HG03520 (cell line): ENCODE measurements around the gene ATP8A2.
"Not testable (repeated sequence)": the region's sequence is repeated elsewhere in the genome, so short reads cannot be mapped to it uniquely, and the experiment has no call there.

Experiments used
- ATAC-seq: cut with Tn5 transposase; IDR thresholded peaks from one replicate; pipeline ENCODE4 v1.9.1; 2021; ENCODE audit warnings: mild to moderate bottlenecking, moderate library complexity; ENCODE audit not compliant: unreplicated experiment

ATP8A2 gene

GRCh38 chr13:25784119-25784518 is 412.3 kb downstream of the ATP8A2 start:
- no peak for ATAC-seq

GRCh38 chr13:25790137-25790536 is 418.4 kb downstream of the ATP8A2 start:
- ATAC-seq = not testable (repeated sequence)

- no peak for ATAC-seq
These were observed 423.5 kb downstream of the ATP8A2 start for GRCh38 chr13:25795277-25795676.

- no peak for ATAC-seq
These were observed 424.7 kb downstream of the ATP8A2 start for GRCh38 chr13:25796474-25796873.

GRCh38 chr13:25798998-25799397 is 427.2 kb downstream of the ATP8A2 start:
- ATAC-seq = no peak

GRCh38 chr13:25800523-25800922 is 428.7 kb downstream of the ATP8A2 start:
- ATAC-seq = no peak

- ATAC-seq = no peak
These were observed 430.8 kb downstream of the ATP8A2 start for GRCh38 chr13:25802579-25802978.

- ATAC-seq = no peak
These were observed 431.9 kb downstream of the ATP8A2 start for GRCh38 chr13:25803641-25804040.

- peak; percentile 75 for ATAC-seq
These were observed 434.6 kb downstream of the ATP8A2 start for GRCh38 chr13:25806264-25806974.

- no peak for ATAC-seq
These were observed 435.8 kb downstream of the ATP8A2 start for GRCh38 chr13:25807562-25807961.

- no peak for ATAC-seq
These were observed 439.7 kb downstream of the ATP8A2 start for GRCh38 chr13:25811506-25811905.

GRCh38 chr13:25816239-25816638 is 444.5 kb downstream of the ATP8A2 start:
- ATAC-seq = no peak

- no peak for ATAC-seq
These were observed 448.2 kb downstream of the ATP8A2 start for GRCh38 chr13:25819856-25820530.

GRCh38 chr13:25821776-25822175 is 450.0 kb downstream of the ATP8A2 start:
- ATAC-seq = no peak

- not testable (repeated sequence) for ATAC-seq
These were observed 455.4 kb downstream of the ATP8A2 start for GRCh38 chr13:25827221-25827620.

- ATAC-seq = no peak
These were observed 456.2 kb downstream of the ATP8A2 start for GRCh38 chr13:25827831-25828465.

GRCh38 chr13:25833761-25834160 is 462.0 kb downstream of the ATP8A2 start:
- no peak for ATAC-seq

GRCh38 chr13:25836574-25837336 is 465.0 kb downstream of the ATP8A2 start:
- no peak for ATAC-seq

- no peak for ATAC-seq
These were observed 467.6 kb downstream of the ATP8A2 start for GRCh38 chr13:25839371-25839770.

- no peak for ATAC-seq
These were observed 468.5 kb downstream of the ATP8A2 start for GRCh38 chr13:25840261-25840660.

- ATAC-seq = no peak
These were observed 469.2 kb downstream of the ATP8A2 start for GRCh38 chr13:25840931-25841330.
